Rectal smooth muscle tissue (tissue), 1 donor: ENCODE measurements around the gene OXER1.

ENCODE experiments used
- H3K27ac ChIP-seq: one replicate; pipeline ENCODE4 v1.7.0; 2013; ENCODE audit warnings: low read depth, low read length, inconsistent platforms
- H3K27me3 ChIP-seq: one replicate; pipeline ENCODE4 v1.7.0; 2013; ENCODE audit warnings: low read length; ENCODE audit not compliant: control insufficient read depth, insufficient read depth
- H3K36me3 ChIP-seq: one replicate; pipeline ENCODE4 v1.7.0; 2013; ENCODE audit warnings: low read length; ENCODE audit not compliant: control insufficient read depth, insufficient read depth
- H3K4me1 ChIP-seq: one replicate; pipeline ENCODE4 v1.7.0; 2013; ENCODE audit warnings: low read length; ENCODE audit not compliant: control insufficient read depth, insufficient read depth
- H3K4me3 ChIP-seq: one replicate; pipeline ENCODE4 v1.7.0; 2013; ENCODE audit warnings: low read length
- H3K9ac ChIP-seq: one replicate; pipeline ENCODE4 v1.7.0; 2013; ENCODE audit warnings: low read length

Gene OXER1

GRCh38 chr2:42775186-42775585, 11.3 kb upstream of the OXER1 start:
- no peak overlapping the region for H3K27ac ChIP-seq

GRCh38 chr2:42771546-42772153, 7.7 kb upstream of the OXER1 start:
- Histone ChIP-seq H3K4me1 (no peaks in the 10 kb centered on the region), H3K27ac (no peak overlapping the region), H3K9ac (no peak overlapping the region), H3K27me3 (no peaks in the 10 kb centered on the region), H3K36me3 (no peaks in the 10 kb centered on the region), H3K4me3 (no peak overlapping the region)

More at GRCh38 chr2:42775186-42775585, 11.3 kb upstream of the OXER1 start:
- no peak overlapping the region for H3K4me3 ChIP-seq
- no peaks in the 10 kb centered on the region for H3K27me3 ChIP-seq
- H3K36me3 ChIP-seq: no peaks in the 10 kb centered on the region
- no peaks in the 10 kb centered on the region for H3K4me1 ChIP-seq
- no peak overlapping the region for H3K9ac ChIP-seq

GRCh38 chr2:42770288-42771131, 6.6 kb upstream of the OXER1 start:
- H3K27me3 ChIP-seq: no peaks in the 10 kb centered on the region
- H3K4me1 ChIP-seq: no peaks in the 10 kb centered on the region
- no peaks in the 10 kb centered on the region for H3K36me3 ChIP-seq
- no peak overlapping the region for H3K4me3 ChIP-seq
- no peak overlapping the region for H3K9ac ChIP-seq
- no peak overlapping the region for H3K27ac ChIP-seq

GRCh38 chr2:42769583-42770287, 5.8 kb upstream of the OXER1 start:
- Histone ChIP-seq H3K9ac (no peak overlapping the region), H3K4me3 (no peak overlapping the region), H3K4me1 (no peaks in the 10 kb centered on the region), H3K36me3 (no peaks in the 10 kb centered on the region), H3K27me3 (no peaks in the 10 kb centered on the region), H3K27ac (no peak overlapping the region)

- H3K4me3 ChIP-seq: no peak overlapping the region
- no peaks in the 10 kb centered on the region for H3K4me1 ChIP-seq
- H3K27ac ChIP-seq: no peak overlapping the region
These were observed 4.8 kb upstream of the OXER1 start for GRCh38 chr2:42768706-42769256.

GRCh38 chr2:42767899-42768705, 4.2 kb upstream of the OXER1 start:
- H3K4me3 ChIP-seq: no peak overlapping the region

More at GRCh38 chr2:42768706-42769256, 4.8 kb upstream of the OXER1 start:
- H3K27me3 ChIP-seq: no peaks in the 10 kb centered on the region
- no peak overlapping the region for H3K9ac ChIP-seq
- no peaks in the 10 kb centered on the region for H3K36me3 ChIP-seq

GRCh38 chr2:42767080-42767898, 3.4 kb upstream of the OXER1 start:
- Histone ChIP-seq H3K4me3 (no peak overlapping the region), H3K27ac (no peak overlapping the region), H3K36me3 (no peaks in the 10 kb centered on the region), H3K27me3 (no peaks in the 10 kb centered on the region), H3K9ac (no peak overlapping the region), H3K4me1 (no peaks in the 10 kb centered on the region)

More at GRCh38 chr2:42767899-42768705, 4.2 kb upstream of the OXER1 start:
- Histone ChIP-seq H3K27ac (no peak overlapping the region), H3K4me1 (no peaks in the 10 kb centered on the region), H3K36me3 (no peaks in the 10 kb centered on the region), H3K9ac (no peak overlapping the region), H3K27me3 (no peaks in the 10 kb centered on the region)

GRCh38 chr2:42765686-42766085, 1.8 kb upstream of the OXER1 start:
- Histone ChIP-seq H3K27me3 (no peaks in the 10 kb centered on the region), H3K27ac (no peak overlapping the region), H3K36me3 (no peaks in the 10 kb centered on the region)

GRCh38 chr2:42764901-42765300, 966 bp upstream of the OXER1 start:
- H3K4me1 ChIP-seq: no peaks in the 10 kb centered on the region
- no peaks in the 10 kb centered on the region for H3K27me3 ChIP-seq
- H3K36me3 ChIP-seq: no peaks in the 10 kb centered on the region
- no peak overlapping the region for H3K4me3 ChIP-seq
- H3K9ac ChIP-seq: no peak overlapping the region
- H3K27ac ChIP-seq: no peak overlapping the region

More at GRCh38 chr2:42765686-42766085, 1.8 kb upstream of the OXER1 start:
- H3K4me1 ChIP-seq: no peaks in the 10 kb centered on the region
- no peak overlapping the region for H3K4me3 ChIP-seq
- H3K9ac ChIP-seq: no peak overlapping the region

GRCh38 chr2:42762823-42763804, 821 bp downstream of the OXER1 start:
- Histone ChIP-seq H3K36me3 (no peaks in the 10 kb centered on the region), H3K27me3 (no peaks in the 10 kb centered on the region), H3K4me1 (no peaks in the 10 kb centered on the region), H3K4me3 (no peak overlapping the region), H3K9ac (no peak overlapping the region), H3K27ac (no peak overlapping the region)
